ENCODE data around the gene TTLL3. TPM values are rescaled to one million over a fixed set of nuclear protein-coding genes. Genes with fewer than 3 reads are reported as not detected.

Gene TTLL3
- total RNA-seq, 1 donor from 2014 or later: 29.8 TPM

- Histone ChIP-seq H3K4me1 (ENCODE audit: insufficient read depth, low read length) (no peaks in the 10 kb centered on the region), H3K36me3 (ENCODE audit: insufficient read depth, low read length) (no peaks in the 10 kb centered on the region), H3K9me3 (ENCODE audit: insufficient read depth, low read depth, low read length) (no peaks in the 10 kb centered on the region), H3K4me2 (ENCODE audit: low read length) (no peak overlapping the region), H3K4me3 (ENCODE audit: insufficient read depth, low read depth, low read length) (no peak overlapping the region), H3K79me2 (ENCODE audit: insufficient read depth, low read length) (no peaks in the 10 kb centered on the region), H3K9ac (ENCODE audit: low read length) (no peak overlapping the region), H3K27me3 (ENCODE audit: insufficient read depth, low read length) (no peaks in the 10 kb centered on the region), H4K20me1 (ENCODE audit: insufficient read depth, low read length) (no peaks in the 10 kb centered on the region), H3K27ac (ENCODE audit: low read depth, low read length) (no peak overlapping the region), H2AFZ (ENCODE audit: low read depth, low read length) (no peak overlapping the region)
- Mint-ChIP-seq H3K4me1 (ENCODE audit: low read depth, unreplicated experiment) (no peaks in the 10 kb centered on the region), H3K36me3 (ENCODE audit: low read depth, unreplicated experiment) (peaks cover 12% of the 10 kb centered on the region), H3K27ac (ENCODE audit: unreplicated experiment) (no peak overlapping the region), H3K9me3 (ENCODE audit: unreplicated experiment) (no peaks in the 10 kb centered on the region), H3K27me3 (ENCODE audit: low read depth, unreplicated experiment) (no peaks in the 10 kb centered on the region), H3K4me3 (ENCODE audit: unreplicated experiment) (no peak overlapping the region)
- DNase-seq (ENCODE audit: low read depth) (no peak), FAIRE-seq (no peak)
- TF ChIP-seq EZH2 (IDR thresholded peaks at IDR 0.05; ENCODE audit: insufficient read depth, low read length) (no peak), CTCF (IDR thresholded peaks at IDR 0.05; ENCODE audit: insufficient read depth, low read depth, low read length) (peak; percentile 17)
These were observed 16.9 kb downstream of the TTLL3 start for GRCh38 chr3:9826815-9827573.

GRCh38 chr3:9828801-9829755, 19.0 kb downstream of the TTLL3 start:
- Mint-ChIP-seq H3K36me3 (ENCODE audit: low read depth, unreplicated experiment) (peaks cover 23% of the 10 kb centered on the region), H3K4me1 (ENCODE audit: low read depth, unreplicated experiment) (no peaks in the 10 kb centered on the region), H3K9me3 (ENCODE audit: unreplicated experiment) (no peaks in the 10 kb centered on the region), H3K27me3 (ENCODE audit: low read depth, unreplicated experiment) (no peaks in the 10 kb centered on the region), H3K4me3 (ENCODE audit: unreplicated experiment) (no peak overlapping the region), H3K27ac (ENCODE audit: unreplicated experiment) (no peak overlapping the region)
- H4K20me1 ChIP-seq (ENCODE audit: insufficient read depth, low read length): no peaks in the 10 kb centered on the region
- no peaks in the 10 kb centered on the region for H3K79me2 ChIP-seq (ENCODE audit: insufficient read depth, low read length)
- TF ChIP-seq CTCF (IDR thresholded peaks at IDR 0.05; ENCODE audit: insufficient read depth, low read depth, low read length) (no peak), EZH2 (IDR thresholded peaks at IDR 0.05; ENCODE audit: insufficient read depth, low read length) (no peak)
- no peaks in the 10 kb centered on the region for H3K9me3 ChIP-seq (ENCODE audit: insufficient read depth, low read depth, low read length)
- H3K27me3 ChIP-seq (ENCODE audit: insufficient read depth, low read length): no peaks in the 10 kb centered on the region
- no peak overlapping the region for H3K4me3 ChIP-seq (ENCODE audit: insufficient read depth, low read depth, low read length)
- H3K4me2 ChIP-seq (ENCODE audit: low read length): no peak overlapping the region
- no peaks in the 10 kb centered on the region for H3K36me3 ChIP-seq (ENCODE audit: insufficient read depth, low read length)
- DNase-seq (ENCODE audit: low read depth): no peak
- no peak overlapping the region for H2AFZ ChIP-seq (ENCODE audit: low read depth, low read length)
- no peaks in the 10 kb centered on the region for H3K4me1 ChIP-seq (ENCODE audit: insufficient read depth, low read length)
- no peak for FAIRE-seq
- no peak overlapping the region for H3K9ac ChIP-seq (ENCODE audit: low read length)
- no peak overlapping the region for H3K27ac ChIP-seq (ENCODE audit: low read depth, low read length)

All from astrocyte (in vitro differentiated cells and primary cell).